Neural cell (in vitro differentiated cells): Measurements from ENCODE around the gene IER5L.
"Not testable (repeated sequence)": the region's sequence is repeated elsewhere in the genome, so short reads cannot be mapped to it uniquely, and the experiment has no call there.

ENCODE experiments used
- POLR2AphosphoS5 ChIP-seq: IDR thresholded peaks from 2 replicates; pipeline ENCODE4 v1.6.1; 2012
- RAD21 ChIP-seq: fragments of 450-650 bp; conservative IDR thresholded peaks from 2 replicates; pipeline ENCODE4 v1.6.1; 2014; ENCODE audit warnings: antibody characterized with exemption, mild to moderate bottlenecking, moderate library complexity
- TF ChIP-seq, protein P1 (sequence below): fragments of 450-650 bp; IDR thresholded peaks from 2 replicates; pipeline ENCODE4 v1.5.1; 2014; ENCODE audit warnings: antibody characterized with exemption, mild to moderate bottlenecking, moderate library complexity; ENCODE audit not compliant: poor library complexity, severe bottlenecking

DNA sequence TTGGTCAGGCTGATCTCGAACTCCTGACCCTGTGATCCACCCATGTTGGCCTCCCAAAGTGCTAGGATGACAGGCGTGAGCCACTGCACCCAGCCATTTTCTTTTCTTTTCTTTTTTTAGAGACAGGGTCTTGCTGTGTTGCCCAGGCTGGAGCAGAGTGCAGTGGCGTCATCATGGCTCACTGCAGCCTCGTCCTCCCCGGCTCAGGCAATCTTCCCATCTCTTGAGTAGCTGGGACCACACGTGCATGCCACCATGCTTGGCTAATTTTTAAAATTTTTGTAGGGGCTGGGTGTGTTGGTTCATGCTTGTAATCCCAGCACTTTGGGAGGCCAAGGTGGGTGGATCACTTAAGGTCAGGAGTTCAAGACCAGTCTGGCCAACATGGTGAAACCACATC, 19.0 kb upstream of the IER5L start:
- not testable (repeated sequence) for TF ChIP-seq RAD21, POLR2AphosphoS5
- TF ChIP-seq, protein P1, sequence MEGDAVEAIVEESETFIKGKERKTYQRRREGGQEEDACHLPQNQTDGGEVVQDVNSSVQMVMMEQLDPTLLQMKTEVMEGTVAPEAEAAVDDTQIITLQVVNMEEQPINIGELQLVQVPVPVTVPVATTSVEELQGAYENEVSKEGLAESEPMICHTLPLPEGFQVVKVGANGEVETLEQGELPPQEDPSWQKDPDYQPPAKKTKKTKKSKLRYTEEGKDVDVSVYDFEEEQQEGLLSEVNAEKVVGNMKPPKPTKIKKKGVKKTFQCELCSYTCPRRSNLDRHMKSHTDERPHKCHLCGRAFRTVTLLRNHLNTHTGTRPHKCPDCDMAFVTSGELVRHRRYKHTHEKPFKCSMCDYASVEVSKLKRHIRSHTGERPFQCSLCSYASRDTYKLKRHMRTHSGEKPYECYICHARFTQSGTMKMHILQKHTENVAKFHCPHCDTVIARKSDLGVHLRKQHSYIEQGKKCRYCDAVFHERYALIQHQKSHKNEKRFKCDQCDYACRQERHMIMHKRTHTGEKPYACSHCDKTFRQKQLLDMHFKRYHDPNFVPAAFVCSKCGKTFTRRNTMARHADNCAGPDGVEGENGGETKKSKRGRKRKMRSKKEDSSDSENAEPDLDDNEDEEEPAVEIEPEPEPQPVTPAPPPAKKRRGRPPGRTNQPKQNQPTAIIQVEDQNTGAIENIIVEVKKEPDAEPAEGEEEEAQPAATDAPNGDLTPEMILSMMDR: not testable (repeated sequence)
